AG10803 (cell line): ENCODE results near the gene KDM4C.

Experiments
- DNase-seq: peaks from one replicate; pipeline ENCODE4 v3.0.0; 2010; ENCODE audit warnings: low read depth
- H3K4me3 ChIP-seq: 2 replicates; pipeline ENCODE4 v1.5.1; 2011; ENCODE audit warnings: mild to moderate bottlenecking, low read length, control low read depth
- TF ChIP-seq, protein P1 (sequence below): conservative IDR thresholded peaks from 2 replicates; pipeline ENCODE4 v1.5.1; 2011; ENCODE audit warnings: mild to moderate bottlenecking, low read length, control low read depth, inconsistent platforms

Gene KDM4C

GRCh38 chr9:6978591-6978990 lies 220.8 kb downstream of the KDM4C start:
- TF ChIP-seq, protein P1, sequence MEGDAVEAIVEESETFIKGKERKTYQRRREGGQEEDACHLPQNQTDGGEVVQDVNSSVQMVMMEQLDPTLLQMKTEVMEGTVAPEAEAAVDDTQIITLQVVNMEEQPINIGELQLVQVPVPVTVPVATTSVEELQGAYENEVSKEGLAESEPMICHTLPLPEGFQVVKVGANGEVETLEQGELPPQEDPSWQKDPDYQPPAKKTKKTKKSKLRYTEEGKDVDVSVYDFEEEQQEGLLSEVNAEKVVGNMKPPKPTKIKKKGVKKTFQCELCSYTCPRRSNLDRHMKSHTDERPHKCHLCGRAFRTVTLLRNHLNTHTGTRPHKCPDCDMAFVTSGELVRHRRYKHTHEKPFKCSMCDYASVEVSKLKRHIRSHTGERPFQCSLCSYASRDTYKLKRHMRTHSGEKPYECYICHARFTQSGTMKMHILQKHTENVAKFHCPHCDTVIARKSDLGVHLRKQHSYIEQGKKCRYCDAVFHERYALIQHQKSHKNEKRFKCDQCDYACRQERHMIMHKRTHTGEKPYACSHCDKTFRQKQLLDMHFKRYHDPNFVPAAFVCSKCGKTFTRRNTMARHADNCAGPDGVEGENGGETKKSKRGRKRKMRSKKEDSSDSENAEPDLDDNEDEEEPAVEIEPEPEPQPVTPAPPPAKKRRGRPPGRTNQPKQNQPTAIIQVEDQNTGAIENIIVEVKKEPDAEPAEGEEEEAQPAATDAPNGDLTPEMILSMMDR = no peak
- H3K4me3 ChIP-seq = no peak overlapping the region
- no peak for DNase-seq

DNA sequence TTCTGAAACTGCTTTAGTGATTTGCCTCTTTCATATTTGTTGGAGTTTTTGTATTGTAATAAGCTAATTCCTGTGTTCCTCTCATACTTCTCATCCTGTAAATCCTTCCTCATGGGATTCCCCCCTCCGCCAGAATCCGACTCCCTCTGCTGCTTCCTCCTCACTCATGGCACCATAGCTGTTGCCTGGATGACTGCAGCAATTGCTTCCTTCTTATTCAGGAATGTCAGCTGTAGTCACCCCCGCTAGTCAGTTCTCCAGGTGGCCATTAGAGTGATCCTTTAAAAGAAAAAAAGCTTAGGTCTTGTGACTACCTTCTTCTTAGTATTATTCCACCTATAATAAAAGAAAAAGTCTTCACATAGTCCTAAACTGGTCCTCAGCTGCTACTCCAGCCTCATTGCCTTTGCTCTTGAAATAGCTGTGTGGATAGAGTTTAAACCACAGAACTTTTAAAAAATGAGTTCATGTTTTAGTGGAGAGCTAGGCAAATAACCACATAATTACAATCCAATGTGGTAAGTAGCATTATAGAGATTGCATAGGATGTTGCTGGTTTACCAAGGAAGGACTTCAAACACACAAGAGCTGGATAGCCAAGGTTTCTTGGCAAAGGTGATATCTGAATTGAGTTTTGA lies 227.3 kb downstream of the KDM4C start:
- TF ChIP-seq, protein P1 = no peak
- peak; percentile 9 for DNase-seq

DNA sequence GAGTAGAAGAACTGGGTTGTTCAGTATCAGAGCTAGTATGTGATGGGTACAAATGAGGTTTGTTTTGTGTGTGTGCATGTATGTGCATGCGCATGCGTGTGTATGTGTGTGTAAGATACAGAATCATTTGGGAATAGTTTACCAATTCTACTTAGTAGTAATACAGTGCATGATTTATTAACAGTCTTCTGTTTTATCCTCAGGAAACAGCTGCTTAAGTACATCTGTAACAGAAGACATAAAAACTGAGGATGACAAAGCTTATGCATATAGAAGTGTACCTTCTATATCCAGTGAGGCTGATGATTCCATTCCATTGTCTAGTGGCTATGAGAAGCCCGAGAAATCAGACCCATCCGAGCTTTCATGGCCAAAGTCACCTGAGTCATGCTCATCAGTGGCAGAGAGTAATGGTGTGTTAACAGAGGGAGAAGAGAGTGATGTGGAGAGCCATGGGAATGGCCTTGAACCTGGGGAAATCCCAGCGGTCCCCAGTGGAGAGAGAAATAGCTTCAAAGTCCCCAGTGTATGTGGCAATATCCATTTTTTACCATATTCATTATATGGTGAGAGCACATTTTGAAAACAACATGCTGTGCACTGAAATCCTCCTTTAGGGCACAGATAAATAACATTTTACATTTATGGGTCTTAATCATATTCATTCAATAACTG lies 228.5 kb downstream of the KDM4C start:
- DNase-seq = no peak
- TF ChIP-seq, protein P1 = no peak
- no peak overlapping the region for H3K4me3 ChIP-seq

More for the DNA sequence above, 227.3 kb downstream of the KDM4C start:
- H3K4me3 ChIP-seq = no peak overlapping the region

DNA sequence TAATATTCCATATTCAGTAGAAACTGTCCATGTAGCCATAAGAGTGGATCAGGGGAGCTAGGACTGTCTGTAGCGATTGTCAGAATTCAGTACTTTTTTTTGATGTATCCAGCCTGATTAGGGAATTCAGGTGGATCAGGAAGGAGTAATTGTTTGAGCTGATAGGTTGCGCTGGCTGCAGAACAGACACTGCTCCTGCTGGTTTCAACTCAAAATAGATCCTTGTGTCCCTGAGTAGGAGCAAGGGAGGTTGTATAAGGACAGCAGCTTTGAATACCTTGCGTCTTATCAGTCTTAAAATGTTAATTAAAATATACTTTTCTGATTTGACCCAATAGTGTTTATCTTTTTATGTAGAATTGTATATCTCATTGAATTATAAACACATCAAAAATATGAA lies 229.6 kb downstream of the KDM4C start:
- H3K4me3 ChIP-seq = no peak overlapping the region
- no peak for DNase-seq
- TF ChIP-seq, protein P1 = no peak

- H3K4me3 ChIP-seq = no peak overlapping the region
- DNase-seq = no peak
- TF ChIP-seq, protein P1 = no peak
Observed at GRCh38 chr9:6991418-6991817, 233.6 kb downstream of the KDM4C start.

DNA sequence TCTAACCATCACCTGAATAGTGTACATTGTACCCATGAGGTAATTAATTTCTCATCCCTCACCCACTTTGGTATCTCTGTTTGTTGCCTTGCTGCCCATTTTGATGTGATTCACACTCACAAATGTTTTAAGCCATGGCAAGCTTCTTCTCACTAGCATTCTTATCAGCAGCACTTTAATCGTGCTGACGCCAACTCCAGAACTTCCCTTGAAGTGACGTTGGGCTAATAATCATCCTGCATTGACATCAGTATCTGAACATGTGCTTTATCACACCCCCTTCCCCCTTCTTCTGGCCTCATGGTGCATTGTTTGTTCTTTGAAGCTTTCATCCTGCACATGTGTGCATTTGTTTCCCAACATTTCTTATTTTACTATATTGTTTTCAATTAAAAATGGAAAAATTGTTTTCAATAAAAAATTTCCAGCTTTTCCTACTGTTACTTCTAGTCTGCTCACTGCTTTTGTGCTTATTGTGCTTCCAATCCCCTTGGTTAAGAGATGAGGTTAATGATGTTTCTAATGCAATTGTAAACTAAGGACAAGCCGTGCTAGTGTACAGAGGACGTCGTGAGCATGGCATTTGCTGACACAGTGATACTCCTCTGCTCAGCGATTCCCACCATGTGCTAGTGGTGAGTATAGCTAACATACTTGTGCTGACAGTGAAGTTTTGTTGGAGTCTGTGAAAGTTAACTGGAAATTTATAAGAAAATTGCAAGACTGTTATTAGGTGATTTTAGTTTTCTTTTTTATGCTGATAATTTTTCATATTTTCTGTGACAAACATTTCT lies 238.5 kb downstream of the KDM4C start:
- no peak for DNase-seq
- no peak overlapping the region for H3K4me3 ChIP-seq
- TF ChIP-seq, protein P1 = no peak

DNA sequence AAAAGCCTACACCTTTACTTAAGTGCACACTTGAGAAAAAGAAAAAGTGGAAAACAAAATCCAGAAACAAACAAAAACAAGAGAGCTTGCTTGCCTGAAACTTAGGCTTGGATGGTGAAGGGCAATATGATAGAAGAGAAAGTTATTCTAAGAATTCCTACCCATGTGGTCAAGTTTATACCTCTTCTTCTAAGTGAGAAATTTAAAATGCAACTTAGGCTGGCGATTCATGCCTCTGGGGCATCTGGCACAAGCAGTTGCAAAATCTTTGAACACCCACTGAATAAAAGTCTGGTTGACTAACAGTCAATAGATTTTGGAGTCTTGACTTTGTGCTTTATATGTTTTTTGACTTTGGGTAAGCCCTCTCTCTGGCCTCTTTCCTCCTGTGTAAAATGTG lies 239.6 kb downstream of the KDM4C start:
- peak; percentile 40 for DNase-seq
- H3K4me3 ChIP-seq = no peak overlapping the region
- TF ChIP-seq, protein P1 = no peak
